Choroid plexus epithelial cell (primary cell): ENCODE data around the gene P2RX6.
A peak's percentile ranks its signal among the peaks of the same experiment; 100 is the strongest.

Experiments
- DNase-seq: peaks from one replicate; pipeline ENCODE4 v3.0.0-alpha.2; 2010; ENCODE audit warnings: low read depth
- H3K4me3 ChIP-seq: 2 replicates; pipeline ENCODE4 v1.5.1; 2011; ENCODE audit warnings: low read depth, mild to moderate bottlenecking, control low read depth, low read length, moderate library complexity
- TF ChIP-seq, protein P1 (sequence below): conservative IDR thresholded peaks from 2 replicates; pipeline ENCODE4 v1.5.1; 2011; ENCODE audit warnings: low read depth, mild to moderate bottlenecking, control low read depth, inconsistent platforms, low read length, moderate library complexity

P2RX6 gene

DNA sequence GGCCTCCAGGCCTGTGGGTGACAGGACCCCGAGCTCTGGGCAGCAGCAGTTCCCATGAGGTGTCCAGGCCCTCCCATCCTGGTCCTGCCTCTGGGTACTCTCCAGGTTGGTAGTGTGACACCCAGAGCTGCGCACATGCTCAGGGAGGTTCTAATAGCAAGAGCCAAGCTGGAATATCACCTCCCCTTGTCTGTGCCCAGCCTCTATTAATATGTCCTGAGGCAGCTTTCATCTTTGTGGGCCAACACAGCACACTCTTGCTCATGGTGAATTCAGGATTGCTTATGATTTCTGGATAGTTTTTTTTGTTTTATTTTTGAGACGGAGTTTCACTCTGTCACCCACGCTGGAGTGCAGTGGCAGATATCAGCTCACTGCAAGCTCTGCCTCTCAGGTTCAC is 3.3 kb downstream of the P2RX6 start:
- TF ChIP-seq, protein P1, sequence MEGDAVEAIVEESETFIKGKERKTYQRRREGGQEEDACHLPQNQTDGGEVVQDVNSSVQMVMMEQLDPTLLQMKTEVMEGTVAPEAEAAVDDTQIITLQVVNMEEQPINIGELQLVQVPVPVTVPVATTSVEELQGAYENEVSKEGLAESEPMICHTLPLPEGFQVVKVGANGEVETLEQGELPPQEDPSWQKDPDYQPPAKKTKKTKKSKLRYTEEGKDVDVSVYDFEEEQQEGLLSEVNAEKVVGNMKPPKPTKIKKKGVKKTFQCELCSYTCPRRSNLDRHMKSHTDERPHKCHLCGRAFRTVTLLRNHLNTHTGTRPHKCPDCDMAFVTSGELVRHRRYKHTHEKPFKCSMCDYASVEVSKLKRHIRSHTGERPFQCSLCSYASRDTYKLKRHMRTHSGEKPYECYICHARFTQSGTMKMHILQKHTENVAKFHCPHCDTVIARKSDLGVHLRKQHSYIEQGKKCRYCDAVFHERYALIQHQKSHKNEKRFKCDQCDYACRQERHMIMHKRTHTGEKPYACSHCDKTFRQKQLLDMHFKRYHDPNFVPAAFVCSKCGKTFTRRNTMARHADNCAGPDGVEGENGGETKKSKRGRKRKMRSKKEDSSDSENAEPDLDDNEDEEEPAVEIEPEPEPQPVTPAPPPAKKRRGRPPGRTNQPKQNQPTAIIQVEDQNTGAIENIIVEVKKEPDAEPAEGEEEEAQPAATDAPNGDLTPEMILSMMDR: no peak
- no peak for DNase-seq

DNA sequence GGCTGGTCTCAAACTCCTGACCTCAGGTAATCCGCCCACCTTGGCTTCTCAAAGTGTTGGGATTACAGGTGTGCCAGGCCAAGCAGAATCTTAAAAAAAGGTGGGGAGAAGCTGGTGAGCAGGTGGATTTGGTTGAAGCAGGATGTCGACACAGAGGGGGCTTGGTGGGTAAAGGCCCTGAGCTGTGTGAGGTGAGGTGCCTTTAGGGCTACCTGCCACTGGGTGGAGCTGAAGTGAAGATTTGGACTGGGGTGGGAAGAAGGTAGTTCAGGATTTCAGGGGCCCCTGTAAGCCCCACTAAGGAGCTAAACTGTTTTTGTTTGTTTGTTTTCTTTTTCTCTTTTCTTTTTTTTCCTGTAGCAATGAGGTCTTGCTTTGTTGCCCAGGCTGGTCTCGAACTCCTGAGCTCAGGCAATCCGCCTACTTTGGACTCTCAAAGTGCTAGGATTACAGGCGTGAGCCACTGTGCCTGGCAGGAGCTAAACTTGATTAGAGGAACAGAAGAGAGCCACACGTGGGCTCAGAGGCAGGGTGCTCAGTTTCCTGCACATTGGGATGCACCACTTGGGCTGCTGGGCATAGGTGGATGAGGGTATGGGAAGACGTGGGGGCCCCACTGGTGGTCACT is 6.0 kb downstream of the P2RX6 start:
- peak; percentile 33 for DNase-seq
- H3K4me3 ChIP-seq: no peak overlapping the region
- TF ChIP-seq, protein P1: peak; percentile 71

More for the DNA sequence above, 3.3 kb downstream of the P2RX6 start:
- H3K4me3 ChIP-seq: no peak overlapping the region

DNA sequence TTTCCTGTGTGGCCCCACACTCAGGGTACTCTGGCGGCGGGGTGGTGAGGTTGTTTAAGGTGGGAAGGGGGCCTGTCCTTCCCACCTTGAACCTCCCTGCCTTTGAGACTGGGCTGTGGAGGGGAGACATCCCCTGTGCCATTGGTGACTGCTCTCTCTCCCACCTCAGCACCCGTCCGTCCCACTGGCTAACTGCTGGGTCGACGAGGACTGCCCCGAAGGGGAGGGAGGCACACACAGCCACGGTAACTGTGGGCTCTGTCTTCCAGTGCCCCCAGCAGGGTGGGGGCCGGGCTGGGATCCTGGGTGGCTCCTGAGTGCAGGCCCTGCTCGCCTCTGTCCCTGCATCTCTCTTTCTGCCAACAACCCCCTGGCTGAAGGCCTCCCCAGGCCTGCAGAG is 7.5 kb downstream of the P2RX6 start:
- TF ChIP-seq, protein P1: no peak
- no peak overlapping the region for H3K4me3 ChIP-seq
- no peak for DNase-seq

DNA sequence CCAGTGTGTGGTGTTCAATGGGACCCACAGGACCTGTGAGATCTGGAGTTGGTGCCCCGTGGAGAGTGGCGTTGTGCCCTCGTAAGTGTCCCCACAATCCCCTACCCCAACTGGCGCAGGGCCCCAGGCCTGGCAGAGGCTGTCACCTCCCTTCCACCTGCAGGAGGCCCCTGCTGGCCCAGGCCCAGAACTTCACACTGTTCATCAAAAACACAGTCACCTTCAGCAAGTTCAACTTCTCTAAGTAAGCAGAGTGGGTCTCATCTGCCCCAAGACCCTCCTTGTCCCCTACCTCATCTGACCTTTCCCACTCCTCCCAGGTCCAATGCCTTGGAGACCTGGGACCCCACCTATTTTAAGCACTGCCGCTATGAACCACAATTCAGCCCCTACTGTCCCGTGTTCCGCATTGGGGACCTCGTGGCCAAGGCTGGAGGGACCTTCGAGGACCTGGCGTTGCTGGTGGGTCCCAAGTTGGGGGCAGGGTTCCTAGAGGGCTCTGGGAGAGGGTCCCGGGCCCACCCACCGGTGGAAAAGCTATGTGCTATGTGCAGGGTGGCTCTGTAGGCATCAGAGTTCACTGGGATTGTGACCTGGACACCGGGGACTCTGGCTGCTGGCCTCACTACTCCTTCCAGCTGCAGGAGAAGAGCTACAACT is 8.1 kb downstream of the P2RX6 start:
- H3K4me3 ChIP-seq: no peak overlapping the region
- TF ChIP-seq, protein P1: no peak
- no peak for DNase-seq

DNA sequence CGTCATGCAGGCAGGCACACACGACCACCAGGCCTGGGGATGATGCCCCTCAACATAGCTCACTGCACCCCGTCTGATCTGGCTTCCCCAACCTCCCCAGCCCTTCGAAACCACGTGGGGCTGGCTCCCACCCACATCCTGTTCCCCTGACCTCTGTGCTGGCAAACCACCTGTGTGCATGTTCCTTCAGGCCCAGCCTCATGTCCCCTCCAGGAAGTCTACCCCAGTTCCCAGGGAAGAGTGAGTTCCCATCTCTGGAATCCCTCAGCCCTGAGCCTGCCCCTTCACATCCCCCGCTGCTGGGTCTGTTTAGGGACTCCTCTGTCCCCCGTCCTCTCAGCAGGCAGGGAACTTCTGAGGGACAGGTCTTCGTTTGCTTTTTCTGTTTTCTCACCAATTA is 10.3 kb downstream of the P2RX6 start:
- no peak overlapping the region for H3K4me3 ChIP-seq
- no peak for DNase-seq
- TF ChIP-seq, protein P1: no peak

DNA sequence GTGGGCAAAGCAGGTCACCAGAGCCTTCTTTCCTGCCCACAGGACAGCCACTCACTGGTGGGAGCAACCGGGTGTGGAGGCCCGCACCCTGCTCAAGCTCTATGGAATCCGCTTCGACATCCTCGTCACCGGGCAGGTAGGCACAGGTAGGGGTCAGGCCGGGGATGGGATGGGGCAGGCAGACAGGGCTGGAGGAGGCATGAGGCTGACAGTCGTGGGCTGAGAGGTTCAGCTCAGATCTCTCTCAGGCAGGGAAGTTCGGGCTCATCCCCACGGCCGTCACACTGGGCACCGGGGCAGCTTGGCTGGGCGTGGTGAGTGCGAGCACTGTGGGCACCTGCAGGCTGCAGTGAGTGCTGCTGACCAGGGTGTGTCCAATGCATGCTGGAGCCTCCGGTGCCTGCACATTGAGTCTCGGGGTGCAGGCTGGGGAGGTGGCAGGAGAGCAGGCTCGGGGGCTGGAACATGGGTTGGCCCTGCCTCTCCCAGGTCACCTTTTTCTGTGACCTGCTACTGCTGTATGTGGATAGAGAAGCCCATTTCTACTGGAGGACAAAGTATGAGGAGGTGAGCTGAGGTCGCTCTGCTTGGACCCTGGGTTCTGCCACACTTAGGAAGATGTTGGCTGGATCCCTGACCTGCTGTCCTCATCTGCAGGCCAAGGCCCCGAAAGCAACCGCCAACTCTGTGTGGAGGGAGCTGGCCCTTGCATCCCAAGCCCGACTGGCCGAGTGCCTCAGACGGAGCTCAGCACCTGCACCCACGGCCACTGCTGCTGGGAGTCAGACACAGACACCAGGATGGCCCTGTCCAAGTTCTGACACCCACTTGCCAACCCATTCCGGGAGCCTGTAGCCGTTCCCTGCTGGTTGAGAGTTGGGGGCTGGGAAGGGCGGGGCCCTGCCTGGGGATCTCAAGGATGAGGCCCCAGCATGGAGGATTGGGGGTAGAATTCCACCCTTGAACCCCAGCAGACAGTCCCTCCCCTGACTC is 11.1 kb downstream of the P2RX6 start:
- H3K4me3 ChIP-seq: no peak overlapping the region
- DNase-seq: no peak
- TF ChIP-seq, protein P1: no peak
